ENCODE data around the gene MGLL. TPM values are rescaled to one million over a fixed set of nuclear protein-coding genes. Genes with fewer than 3 reads are reported as not detected.
A peak's percentile ranks its signal among the peaks of the same experiment; 100 is the strongest.

The MGLL gene
- total RNA-seq, 1 donor from 2014 or later: 45.7 TPM

GRCh38 chr3:127764301-127764700, 58.0 kb downstream of the MGLL start:
- no peak for DNase-seq (ENCODE audit: low spot score)
- intact Hi-C loops (cut with DNase I): loop anchor here (5.0 kb wide), 1 partner anchor 203 kb away; no protein-coding TSS in a partner anchor

DNA sequence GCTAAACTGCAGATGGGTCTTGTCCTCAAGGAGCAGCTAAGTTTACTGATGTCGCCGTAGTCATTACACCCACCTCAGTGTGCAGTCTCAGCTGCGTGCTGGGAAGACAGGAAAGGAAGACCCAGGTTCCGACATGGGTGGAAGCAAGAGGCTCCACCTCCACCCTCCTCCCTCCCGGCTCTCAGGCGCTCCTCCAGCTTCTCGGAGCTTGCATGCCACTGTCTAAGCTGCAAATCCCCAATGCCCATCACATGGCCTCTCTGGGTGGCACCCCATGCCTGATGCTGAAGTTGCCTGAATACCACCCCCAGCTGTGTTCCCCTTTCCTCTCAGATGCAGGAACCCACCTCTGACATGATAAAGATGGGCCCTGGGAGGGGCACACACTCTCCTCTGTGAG, 58.5 kb downstream of the MGLL start:
- DNase-seq (ENCODE audit: low spot score): no peak
- intact Hi-C loops (cut with DNase I): loop anchor here (5.0 kb wide), 1 partner anchor 203 kb away; no protein-coding TSS in a partner anchor

DNA sequence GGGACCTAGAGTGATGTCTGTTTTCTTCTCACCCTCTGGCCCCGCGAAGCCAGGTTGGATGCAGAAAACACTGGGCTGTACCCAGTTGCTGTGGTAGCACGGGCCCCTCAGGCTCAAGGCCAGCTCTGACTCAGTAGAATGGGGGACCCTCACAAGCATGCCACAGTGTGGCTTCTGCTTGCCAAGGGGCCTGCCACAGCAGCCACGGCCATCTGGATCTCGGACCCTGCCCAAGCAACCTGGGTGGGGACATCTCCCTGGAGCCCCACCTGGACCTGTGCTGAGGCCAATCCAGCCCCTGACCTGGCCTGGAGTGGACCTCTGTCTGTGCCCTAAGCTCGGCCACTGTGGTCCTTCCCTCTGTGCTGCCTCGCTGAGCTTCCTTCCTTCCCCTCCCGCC, 59.0 kb downstream of the MGLL start:
- intact Hi-C loops (cut with DNase I): loop anchor here (5.0 kb wide), 1 partner anchor 204 kb away; no protein-coding TSS in a partner anchor
- no peak for DNase-seq (ENCODE audit: low spot score)

DNA sequence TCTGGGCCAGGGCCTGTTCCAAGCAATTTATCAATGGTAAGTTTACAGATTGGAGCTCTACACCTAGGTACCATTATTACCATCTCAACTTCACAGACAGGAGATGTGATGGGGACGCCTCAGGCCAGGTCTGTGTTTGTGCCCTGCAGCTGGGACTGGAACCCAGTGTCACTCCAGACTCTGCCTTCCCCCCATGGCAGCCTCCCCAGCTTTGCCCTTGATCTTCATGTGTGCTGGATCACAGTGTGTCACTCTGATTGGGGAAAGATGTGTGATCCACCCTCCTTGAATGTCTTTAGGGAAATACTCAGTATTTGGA, 59.6 kb downstream of the MGLL start:
- intact Hi-C loops (cut with DNase I): loop anchor here (5.0 kb wide), 1 partner anchor 205 kb away; no protein-coding TSS in a partner anchor
- DNase-seq (ENCODE audit: low spot score): no peak

GRCh38 chr3:127762077-127762786, 60.1 kb downstream of the MGLL start:
- intact Hi-C loops (cut with DNase I): loop anchor here (5.0 kb wide), 1 partner anchor 205 kb away; no protein-coding TSS in a partner anchor
- no peak for DNase-seq (ENCODE audit: low spot score)

- intact Hi-C loops (cut with DNase I): loop anchor here (5.0 kb wide), 1 partner anchor 206 kb away; no protein-coding TSS in a partner anchor
- no peak for DNase-seq (ENCODE audit: low spot score)
Observed at GRCh38 chr3:127761441-127761801, 60.9 kb downstream of the MGLL start.

- DNase-seq (ENCODE audit: low spot score): no peak
- intact Hi-C loops (cut with DNase I): loop anchor here (5.0 kb wide), 1 partner anchor 206 kb away; no protein-coding TSS in a partner anchor
Observed at GRCh38 chr3:127760791-127761440, 61.4 kb downstream of the MGLL start.

GRCh38 chr3:127760361-127760760, 62.0 kb downstream of the MGLL start:
- DNase-seq (ENCODE audit: low spot score): no peak
- intact Hi-C loops (cut with DNase I): loop anchor here (5.0 kb wide), 1 partner anchor 207 kb away; no protein-coding TSS in a partner anchor

GRCh38 chr3:127759826-127760225, 62.5 kb downstream of the MGLL start:
- no peak for DNase-seq (ENCODE audit: low spot score)
- intact Hi-C loops (cut with DNase I): loop anchor here (5.0 kb wide), 1 partner anchor 207 kb away; no protein-coding TSS in a partner anchor

DNA sequence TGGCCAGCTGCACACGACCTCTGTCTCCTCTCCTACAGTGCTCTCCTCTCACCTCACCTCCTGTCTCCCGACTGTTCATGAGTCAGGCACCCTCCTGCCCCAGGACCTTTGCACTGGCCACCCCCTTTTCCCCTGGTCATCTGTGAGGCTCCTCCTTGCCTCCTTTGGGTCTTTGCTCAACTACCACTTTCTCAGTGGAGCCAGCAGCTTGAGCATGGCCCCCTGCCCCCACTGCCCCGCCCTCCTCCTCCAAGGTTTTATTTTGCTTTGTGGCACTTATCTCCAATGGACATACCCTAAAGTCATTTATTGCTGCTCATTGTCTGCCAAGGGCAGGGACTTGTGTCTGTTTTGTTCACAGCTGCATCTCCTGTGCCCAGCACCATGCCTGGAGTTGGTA, 64.3 kb downstream of the MGLL start:
- no peak for DNase-seq (ENCODE audit: low spot score)
- intact Hi-C loops (cut with DNase I): no loop called here

DNA sequence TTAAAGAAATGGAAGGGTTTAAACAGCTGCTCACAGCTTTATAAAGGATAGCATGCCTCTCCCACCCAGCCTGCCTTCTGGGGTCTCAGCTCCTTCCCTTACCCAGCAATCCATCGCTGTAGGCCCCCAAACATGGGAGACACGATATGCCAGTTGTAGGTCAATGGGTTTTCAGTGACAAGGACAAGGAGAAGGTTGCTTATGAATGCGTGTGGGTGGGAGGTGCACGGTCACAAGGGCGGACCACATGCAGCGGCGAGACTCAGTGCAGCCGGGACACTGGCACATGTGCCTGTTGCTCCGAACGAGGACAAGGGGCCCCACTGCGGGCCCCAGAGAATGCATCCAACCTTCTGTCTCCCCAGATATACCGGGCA, 67.0 kb downstream of the MGLL start:
- intact Hi-C loops (cut with DNase I): no loop called here

DNA sequence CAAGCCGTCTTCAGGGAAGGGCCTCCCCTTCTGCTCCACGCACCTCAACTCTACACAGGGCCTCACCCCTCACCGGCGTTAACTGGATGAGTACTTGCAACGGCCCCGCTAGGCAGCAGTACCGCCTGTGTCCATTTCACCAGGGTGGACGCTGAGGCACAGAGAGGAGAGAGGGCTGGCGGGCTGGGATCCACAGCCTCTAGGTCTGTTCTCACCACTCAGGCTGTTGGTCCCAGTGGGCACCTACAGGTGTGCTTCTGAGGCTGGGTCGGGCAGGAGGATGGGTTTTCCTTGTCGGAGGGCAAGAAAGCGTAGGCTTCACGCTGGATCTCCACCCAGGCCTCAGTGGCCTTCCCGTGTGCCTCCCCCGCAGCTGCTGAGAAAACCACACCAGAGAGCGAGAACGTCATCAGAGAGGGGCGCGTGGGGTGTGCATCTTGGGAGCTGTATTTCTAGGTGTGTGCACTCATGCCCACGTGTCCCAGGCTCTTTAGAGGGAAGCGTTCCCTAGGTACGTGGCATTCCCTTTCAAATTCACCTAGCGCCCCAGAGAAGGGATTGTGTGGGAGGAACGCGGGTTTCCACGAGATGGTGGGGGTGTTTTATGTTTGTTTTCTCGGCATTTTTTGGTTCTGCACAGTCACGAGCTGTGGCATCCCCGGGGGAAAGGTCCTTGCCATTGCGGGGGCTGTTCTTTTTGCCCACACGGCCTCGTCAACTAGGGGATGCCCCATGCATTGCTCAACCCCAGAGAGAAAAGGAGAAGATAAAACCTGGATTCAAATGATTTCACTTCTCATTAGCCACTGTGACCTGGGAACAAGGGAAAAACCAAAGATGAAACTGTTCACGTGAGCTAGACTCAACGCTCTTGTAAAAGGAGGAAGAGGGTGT, 67.7 kb downstream of the MGLL start:
- DNase-seq (ENCODE audit: low spot score): no peak
- intact Hi-C loops (cut with DNase I): no loop called here

More for the DNA sequence above, 67.0 kb downstream of the MGLL start:
- no peak for DNase-seq (ENCODE audit: low spot score)

DNA sequence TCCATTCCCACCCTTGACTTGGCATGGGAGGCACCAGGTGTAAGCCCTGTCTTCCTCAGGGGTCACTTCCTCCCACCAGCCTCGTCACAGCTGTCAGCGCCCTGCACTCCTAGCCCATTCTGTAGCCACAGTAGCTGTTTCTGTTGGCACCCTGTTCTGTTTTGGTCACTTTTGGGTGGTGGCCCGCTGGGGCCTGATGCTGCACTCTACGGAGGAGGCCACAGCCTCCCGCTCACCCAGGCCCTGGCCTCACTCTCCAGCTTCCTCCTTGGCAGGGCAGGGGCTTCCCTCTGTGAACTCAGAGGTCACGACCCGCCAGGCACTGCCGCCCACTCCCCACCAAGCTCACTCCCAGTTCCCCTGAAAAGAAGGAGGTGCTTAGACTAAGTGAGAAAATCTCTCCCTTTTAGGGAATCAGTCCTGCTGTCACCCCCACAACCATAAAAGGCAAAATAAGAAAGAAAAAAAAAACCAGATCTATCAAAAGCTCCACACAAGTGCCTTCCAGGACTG, 68.4 kb downstream of the MGLL start:
- intact Hi-C loops (cut with DNase I): no loop called here
- DNase-seq (ENCODE audit: low spot score): no peak

DNA sequence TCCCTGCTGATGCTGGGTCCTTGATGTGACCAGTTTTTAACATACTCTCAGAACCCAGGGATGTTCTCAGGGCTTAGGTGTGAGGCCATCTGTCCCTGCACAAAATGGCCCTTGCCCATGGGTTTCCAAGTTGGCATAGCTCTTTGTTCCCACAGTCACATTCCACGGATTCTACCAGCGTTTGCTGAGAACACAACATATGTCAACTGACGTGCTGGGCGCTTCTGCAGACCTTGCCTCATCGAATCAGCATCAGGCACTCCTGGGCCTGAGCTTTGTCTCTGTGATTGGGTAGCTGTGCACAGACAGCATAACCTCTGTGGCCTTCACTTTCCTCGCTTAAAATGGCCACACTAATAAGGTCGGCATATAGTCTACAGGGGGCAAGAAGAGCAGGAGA, 69.0 kb downstream of the MGLL start:
- intact Hi-C loops (cut with DNase I): no loop called here
- no peak for DNase-seq (ENCODE audit: low spot score)

GRCh38 chr3:127751782-127752181, 70.5 kb downstream of the MGLL start:
- intact Hi-C loops (cut with DNase I): no loop called here
- DNase-seq (ENCODE audit: low spot score): no peak

DNA sequence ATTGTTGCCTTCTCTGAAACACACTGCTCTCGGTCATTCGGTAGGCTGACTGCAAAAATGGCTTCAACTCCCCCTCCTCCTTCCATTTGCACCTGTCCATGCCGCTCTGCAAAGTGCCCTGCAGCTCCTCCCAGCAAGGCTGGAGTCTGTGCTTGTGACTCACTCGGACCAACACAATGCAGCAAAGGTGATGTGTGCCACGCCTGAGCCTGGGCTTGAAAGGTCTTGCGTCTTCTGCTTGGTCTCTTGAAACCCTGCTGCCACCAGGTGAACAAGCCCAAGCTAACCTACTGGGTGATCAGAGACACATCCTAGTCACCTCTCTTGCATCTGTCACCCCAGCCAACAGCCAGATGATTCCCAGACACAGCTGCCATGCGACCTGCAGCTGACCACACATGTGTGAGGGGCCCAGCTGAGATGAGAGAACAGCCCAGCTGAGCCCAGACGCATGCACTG, 71.1 kb downstream of the MGLL start:
- intact Hi-C loops (cut with DNase I): no loop called here
- DNase-seq (ENCODE audit: low spot score): no peak

- intact Hi-C loops (cut with DNase I): no loop called here
- DNase-seq (ENCODE audit: low spot score): no peak
Observed at GRCh38 chr3:127750226-127751031, 71.9 kb downstream of the MGLL start.

DNA sequence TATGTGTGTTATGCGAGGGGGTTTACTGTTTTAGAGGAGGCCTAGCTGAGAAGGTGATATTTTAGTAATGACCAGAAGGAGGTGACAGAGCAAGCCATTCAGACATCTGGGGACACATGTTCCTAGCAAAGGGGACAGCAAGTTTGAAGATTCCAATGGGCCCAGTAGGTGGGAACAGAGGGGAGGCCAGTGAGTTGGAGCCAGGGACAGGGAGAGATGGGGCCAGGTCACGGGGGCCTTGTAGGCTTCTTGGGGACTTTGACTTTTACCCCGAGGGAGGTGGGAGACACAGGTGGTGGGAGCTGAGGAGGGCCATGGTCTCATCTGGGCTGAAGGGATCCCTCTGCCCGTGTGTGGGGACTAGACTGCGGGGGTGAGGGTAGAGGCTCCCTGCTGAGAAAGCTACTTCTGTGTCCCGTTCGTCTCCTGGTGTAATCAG, 72.5 kb downstream of the MGLL start:
- DNase-seq (ENCODE audit: low spot score): peak; percentile 60
- intact Hi-C loops (cut with DNase I): loop anchor here (5.0 kb wide), 1 partner anchor 38 kb away; no protein-coding TSS in a partner anchor

GRCh38 chr3:127749361-127749760, 73.0 kb downstream of the MGLL start:
- DNase-seq (ENCODE audit: low spot score): no peak
- intact Hi-C loops (cut with DNase I): loop anchor here (5.0 kb wide), 1 partner anchor 37 kb away; no protein-coding TSS in a partner anchor

All from cardiac septum (tissue), 1 donor.